HUES48 (cell line): Measurements from ENCODE around the gene LYRM4.

Experiments
- H3K27ac ChIP-seq: one replicate; pipeline ENCODE4 v1.7.0; 2013; ENCODE audit warnings: low read depth, low read length, inconsistent platforms
- H3K27me3 ChIP-seq: 2 replicates; pipeline ENCODE4 v1.6.1; 2013; ENCODE audit warnings: mild to moderate bottlenecking, low read length; ENCODE audit not compliant: control insufficient read depth, insufficient read depth
- H3K36me3 ChIP-seq: 2 replicates; pipeline ENCODE4 v1.6.1; 2013; ENCODE audit warnings: low read length; ENCODE audit not compliant: control insufficient read depth, insufficient read depth
- H3K4me1 ChIP-seq: 2 replicates; pipeline ENCODE4 v1.6.1; 2013; ENCODE audit warnings: mild to moderate bottlenecking, low read length; ENCODE audit not compliant: control insufficient read depth, insufficient read depth
- H3K4me3 ChIP-seq: 2 replicates; pipeline ENCODE4 v1.5.1; 2013; ENCODE audit warnings: mild to moderate bottlenecking, low read depth, low read length
- H3K9ac ChIP-seq: 2 replicates; pipeline ENCODE4 v1.6.1; 2013; ENCODE audit warnings: mild to moderate bottlenecking, low read depth, low read length, moderate library complexity
- H3K9me3 ChIP-seq: 2 replicates; pipeline ENCODE4 v1.6.1; 2013; ENCODE audit warnings: low read length; ENCODE audit not compliant: control insufficient read depth, insufficient read depth

Gene LYRM4

DNA sequence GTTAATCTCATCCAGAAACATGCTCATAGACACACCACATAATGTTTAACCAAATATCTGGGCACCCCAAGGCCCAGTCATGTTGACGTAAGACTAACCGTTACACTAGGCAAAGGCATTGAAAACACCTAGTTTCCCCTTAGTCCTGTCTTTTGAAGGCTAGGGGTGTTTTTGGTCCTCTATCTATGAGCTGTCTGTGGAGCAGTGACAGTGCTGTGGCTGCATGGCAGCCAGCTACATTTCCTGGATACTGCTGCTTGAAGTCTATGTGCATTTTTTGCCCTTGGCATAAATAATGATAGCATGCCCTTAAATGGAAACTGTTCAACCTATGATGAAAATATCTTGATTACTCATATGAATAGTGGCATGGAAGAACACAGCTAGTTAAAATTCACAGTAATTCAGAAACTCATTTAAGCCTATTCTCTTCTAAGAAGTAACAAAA is 19.2 kb upstream of the LYRM4 start:
- no peaks in the 10 kb centered on the region for H3K27me3 ChIP-seq
- H3K9ac ChIP-seq = no peak overlapping the region
- no peak overlapping the region for H3K4me3 ChIP-seq
- peaks cover 37% of the 10 kb centered on the region for H3K4me1 ChIP-seq
- no peaks in the 10 kb centered on the region for H3K36me3 ChIP-seq
- no peaks in the 10 kb centered on the region for H3K9me3 ChIP-seq
- H3K27ac ChIP-seq = no peak overlapping the region

DNA sequence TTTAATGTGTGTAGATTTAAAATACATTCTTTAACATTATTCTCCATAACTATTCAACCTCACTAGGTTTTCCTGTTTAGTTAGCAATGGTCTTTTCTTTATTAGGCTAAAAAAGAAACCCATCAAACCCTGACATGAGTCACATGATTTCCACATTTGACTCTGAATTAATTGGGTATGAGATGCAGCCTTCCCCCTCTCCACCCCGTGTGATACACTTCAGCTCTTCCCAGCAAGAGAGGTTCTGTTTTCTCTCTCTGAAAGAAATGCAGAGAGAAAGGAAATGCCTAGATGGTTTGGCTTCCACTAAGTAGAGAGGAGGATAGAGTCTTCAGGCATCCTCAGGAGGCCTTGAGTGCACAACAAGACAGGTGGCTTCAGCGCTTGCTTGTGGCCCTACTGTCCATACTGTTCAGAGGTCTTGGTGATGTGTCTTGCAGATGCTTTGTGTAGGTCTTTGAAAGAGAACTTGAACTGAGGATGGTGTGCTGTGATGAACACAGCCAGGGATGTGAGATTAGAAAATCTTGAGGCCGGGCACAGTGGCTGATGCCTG is 17.9 kb upstream of the LYRM4 start:
- Histone ChIP-seq H3K4me3 (no peak overlapping the region), H3K27ac (no peak overlapping the region)

DNA sequence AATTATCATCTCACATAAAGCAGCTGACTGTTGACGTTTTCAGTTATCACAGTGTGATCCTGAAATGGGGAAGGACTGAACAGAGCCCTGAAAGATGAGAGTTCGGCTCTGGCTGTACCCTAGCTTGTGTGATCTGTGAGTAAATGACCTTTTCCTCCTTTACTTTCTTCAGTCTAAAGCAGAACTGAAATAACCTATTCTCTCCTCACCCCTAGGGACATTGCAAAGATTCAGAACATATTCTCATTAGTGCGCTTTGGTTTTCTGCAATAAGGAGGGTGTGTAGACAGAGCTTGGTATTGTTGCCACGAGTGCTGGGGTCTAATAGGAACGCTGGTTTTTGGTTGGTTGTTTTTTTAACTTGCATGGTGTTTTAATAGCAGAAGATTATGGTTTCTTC is 17.3 kb upstream of the LYRM4 start:
- no peak overlapping the region for H3K9ac ChIP-seq
- no peaks in the 10 kb centered on the region for H3K9me3 ChIP-seq
- H3K27ac ChIP-seq = no peak overlapping the region
- peaks cover 32% of the 10 kb centered on the region for H3K4me1 ChIP-seq
- no peaks in the 10 kb centered on the region for H3K36me3 ChIP-seq
- H3K4me3 ChIP-seq = no peak overlapping the region
- H3K27me3 ChIP-seq = no peaks in the 10 kb centered on the region

More for the DNA sequence above, 17.9 kb upstream of the LYRM4 start:
- H3K36me3 ChIP-seq = no peaks in the 10 kb centered on the region
- H3K27me3 ChIP-seq = no peaks in the 10 kb centered on the region
- H3K9ac ChIP-seq = no peak overlapping the region
- no peaks in the 10 kb centered on the region for H3K9me3 ChIP-seq
- peaks cover 33% of the 10 kb centered on the region for H3K4me1 ChIP-seq

DNA sequence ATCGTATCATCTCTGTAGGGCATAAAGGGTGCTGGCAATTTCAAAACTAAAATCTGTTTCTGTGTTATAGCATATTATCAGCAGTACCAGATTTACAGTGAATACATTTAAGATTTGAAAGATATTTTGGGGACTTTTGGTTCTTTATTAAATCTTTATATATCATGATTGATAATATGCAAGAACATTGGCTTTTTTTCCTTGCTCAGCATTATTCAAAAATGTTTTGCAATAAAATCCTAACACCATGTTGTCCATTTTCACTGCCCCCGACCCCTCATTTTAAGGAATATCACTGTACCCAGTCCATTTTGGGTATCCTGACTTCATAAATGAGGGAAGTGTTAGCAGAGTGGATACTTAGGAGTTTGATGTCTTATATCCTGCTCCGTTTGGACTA is 16.8 kb upstream of the LYRM4 start:
- no peak overlapping the region for H3K9ac ChIP-seq
- no peak overlapping the region for H3K4me3 ChIP-seq
- H3K4me1 ChIP-seq = peaks cover 32% of the 10 kb centered on the region
- no peaks in the 10 kb centered on the region for H3K27me3 ChIP-seq
- H3K9me3 ChIP-seq = no peaks in the 10 kb centered on the region
- no peaks in the 10 kb centered on the region for H3K36me3 ChIP-seq
- H3K27ac ChIP-seq = no peak overlapping the region

DNA sequence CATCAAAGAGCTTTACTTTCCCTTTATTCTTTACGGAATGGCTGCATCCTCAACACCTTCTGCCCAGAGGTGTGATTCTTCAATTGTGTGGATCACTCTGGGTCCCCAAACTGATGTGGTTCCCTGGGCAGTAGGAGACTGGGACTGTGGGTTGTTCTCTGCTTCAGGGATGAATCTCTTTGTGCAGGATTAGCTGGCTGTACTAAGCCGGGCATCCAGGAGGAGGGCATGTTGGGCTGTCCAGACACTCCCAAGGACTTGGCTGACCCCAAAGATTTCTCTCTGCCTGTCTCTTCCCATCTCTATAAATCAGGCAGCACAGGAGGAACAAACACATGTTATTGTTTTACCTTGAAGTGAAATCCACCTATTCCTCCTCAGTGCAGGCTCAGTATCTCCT is 15.8 kb upstream of the LYRM4 start:
- H3K27ac ChIP-seq = peak overlapping the region; percentile 45
- peaks cover 23% of the 10 kb centered on the region for H3K4me1 ChIP-seq
- H3K9me3 ChIP-seq = no peaks in the 10 kb centered on the region
- no peaks in the 10 kb centered on the region for H3K36me3 ChIP-seq
- no peak overlapping the region for H3K4me3 ChIP-seq
- no peaks in the 10 kb centered on the region for H3K27me3 ChIP-seq
- no peak overlapping the region for H3K9ac ChIP-seq

DNA sequence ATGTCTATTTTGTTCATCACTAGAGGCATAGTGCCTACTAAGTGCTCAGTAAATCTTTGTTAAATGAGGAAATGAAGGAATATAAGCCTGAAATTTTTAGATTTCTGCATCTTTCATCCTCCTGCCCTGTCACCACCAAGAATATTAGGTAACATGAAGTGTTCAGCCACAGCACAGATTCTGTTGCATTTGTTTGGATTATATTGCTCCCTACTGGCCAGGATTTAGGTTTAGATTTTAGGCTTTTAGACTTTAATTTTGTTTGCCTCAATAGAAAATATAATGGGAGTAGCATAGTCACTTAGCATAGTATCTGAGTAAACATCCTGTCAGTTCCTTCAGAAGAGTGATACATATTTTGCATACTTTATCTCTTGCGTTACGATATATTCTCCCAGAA is 14.7 kb upstream of the LYRM4 start:
- H3K27ac ChIP-seq = no peak overlapping the region
- H3K9me3 ChIP-seq = no peaks in the 10 kb centered on the region
- H3K36me3 ChIP-seq = no peaks in the 10 kb centered on the region
- peaks cover 23% of the 10 kb centered on the region for H3K4me1 ChIP-seq
- H3K27me3 ChIP-seq = no peaks in the 10 kb centered on the region
- H3K9ac ChIP-seq = no peak overlapping the region
- H3K4me3 ChIP-seq = no peak overlapping the region

DNA sequence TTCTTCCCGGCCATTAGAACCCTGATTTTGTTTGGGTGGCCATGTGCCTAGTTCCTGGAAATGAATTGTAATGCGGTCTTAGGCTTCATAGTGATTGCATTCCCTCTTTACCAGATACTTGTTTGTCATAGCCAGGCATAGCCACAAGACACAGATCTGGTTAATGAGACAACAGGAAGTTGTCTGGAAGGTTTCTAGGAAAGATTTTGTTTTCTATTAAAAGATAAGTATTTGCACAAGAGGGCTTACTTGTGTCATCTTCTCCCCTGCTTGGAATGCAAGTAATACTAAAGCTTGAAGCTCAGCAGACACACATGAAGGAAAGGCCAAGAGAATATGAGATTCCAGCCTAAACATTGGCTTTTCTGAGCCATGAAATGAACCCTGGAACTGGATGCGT is 13.5 kb upstream of the LYRM4 start:
- no peaks in the 10 kb centered on the region for H3K9me3 ChIP-seq
- no peak overlapping the region for H3K4me3 ChIP-seq
- H3K9ac ChIP-seq = no peak overlapping the region
- H3K36me3 ChIP-seq = no peaks in the 10 kb centered on the region
- H3K4me1 ChIP-seq = peaks cover 23% of the 10 kb centered on the region
- H3K27me3 ChIP-seq = no peaks in the 10 kb centered on the region
- H3K27ac ChIP-seq = no peak overlapping the region

DNA sequence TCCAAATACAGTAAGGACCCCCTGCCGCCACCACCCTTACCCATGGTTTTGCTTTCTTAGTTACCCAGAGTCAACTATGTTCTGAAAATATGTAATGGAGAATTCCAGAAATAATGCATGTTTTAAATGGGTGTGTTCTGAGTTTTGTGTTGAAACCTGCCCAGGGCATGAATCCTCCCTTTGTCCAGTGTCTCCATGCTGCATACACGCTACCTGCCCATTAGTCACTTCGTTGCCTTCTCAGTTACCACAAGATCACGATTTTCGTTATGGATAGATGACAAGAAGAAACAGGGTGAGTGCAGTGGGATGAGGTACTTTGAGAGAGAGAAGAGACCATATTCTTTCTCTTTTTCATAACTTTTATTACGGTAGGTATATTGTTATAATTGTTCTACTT is 11.2 kb upstream of the LYRM4 start:
- Histone ChIP-seq H3K9ac (no peak overlapping the region), H3K36me3 (no peaks in the 10 kb centered on the region), H3K27ac (no peak overlapping the region), H3K4me1 (0 out of 2 replicates have a peak, but pooled peaks cover 8% of the 10 kb centered on the region), H3K9me3 (no peaks in the 10 kb centered on the region), H3K4me3 (no peak overlapping the region), H3K27me3 (no peaks in the 10 kb centered on the region)

DNA sequence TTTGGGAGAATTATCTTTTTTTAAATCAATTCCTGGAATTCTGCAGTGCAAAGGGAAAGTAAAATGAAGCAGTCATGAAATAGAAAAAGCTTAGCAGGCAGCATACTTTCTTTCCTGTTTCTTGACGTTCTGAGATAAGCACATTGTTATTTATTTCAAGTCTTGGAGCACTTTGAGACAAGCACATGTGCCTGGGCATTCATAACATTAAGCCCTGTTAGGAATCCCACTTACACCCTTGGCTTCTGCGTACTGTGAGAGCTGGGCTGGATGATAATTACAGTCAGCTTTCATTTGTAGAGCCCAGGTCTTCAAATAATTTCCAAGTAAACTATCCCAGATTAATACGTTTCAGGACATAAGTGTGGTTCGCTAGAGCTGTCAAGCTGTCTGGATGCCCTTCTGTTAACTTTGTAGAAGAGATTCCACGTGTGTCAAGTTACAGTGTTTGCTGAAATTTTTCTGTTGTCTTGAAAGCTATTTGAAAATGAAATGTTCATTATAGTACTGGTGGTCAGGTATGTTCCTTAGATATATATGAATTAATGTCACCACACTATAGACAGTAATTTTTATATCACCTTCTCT is 9.4 kb upstream of the LYRM4 start:
- Histone ChIP-seq H3K9ac (no peak overlapping the region), H3K9me3 (no peaks in the 10 kb centered on the region), H3K27ac (no peak overlapping the region), H3K4me1 (no peaks in the 10 kb centered on the region), H3K36me3 (no peaks in the 10 kb centered on the region), H3K27me3 (no peaks in the 10 kb centered on the region), H3K4me3 (no peak overlapping the region)

DNA sequence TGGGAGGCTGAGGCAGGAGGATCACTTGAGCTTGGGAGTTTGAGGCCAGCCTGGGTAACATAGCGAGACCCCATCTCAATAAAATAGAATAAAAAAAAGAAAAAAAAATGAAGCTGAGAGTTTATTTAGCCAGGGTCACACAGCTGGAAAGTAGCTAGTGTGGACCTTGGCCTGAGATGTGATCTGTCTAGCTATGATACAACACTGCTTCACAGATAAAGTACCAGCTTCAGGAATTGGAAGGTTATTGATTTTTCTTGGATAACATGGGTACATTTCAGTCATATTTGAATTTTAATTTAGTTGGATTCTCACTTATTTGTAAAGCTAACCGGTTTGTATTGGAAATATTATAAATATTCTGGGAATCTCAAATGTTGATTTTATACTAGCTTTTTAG is 5.7 kb upstream of the LYRM4 start:
- Histone ChIP-seq H3K4me3 (no peak overlapping the region), H3K36me3 (no peaks in the 10 kb centered on the region), H3K9ac (no peak overlapping the region), H3K27ac (no peak overlapping the region), H3K9me3 (no peaks in the 10 kb centered on the region), H3K27me3 (no peaks in the 10 kb centered on the region), H3K4me1 (no peaks in the 10 kb centered on the region)

DNA sequence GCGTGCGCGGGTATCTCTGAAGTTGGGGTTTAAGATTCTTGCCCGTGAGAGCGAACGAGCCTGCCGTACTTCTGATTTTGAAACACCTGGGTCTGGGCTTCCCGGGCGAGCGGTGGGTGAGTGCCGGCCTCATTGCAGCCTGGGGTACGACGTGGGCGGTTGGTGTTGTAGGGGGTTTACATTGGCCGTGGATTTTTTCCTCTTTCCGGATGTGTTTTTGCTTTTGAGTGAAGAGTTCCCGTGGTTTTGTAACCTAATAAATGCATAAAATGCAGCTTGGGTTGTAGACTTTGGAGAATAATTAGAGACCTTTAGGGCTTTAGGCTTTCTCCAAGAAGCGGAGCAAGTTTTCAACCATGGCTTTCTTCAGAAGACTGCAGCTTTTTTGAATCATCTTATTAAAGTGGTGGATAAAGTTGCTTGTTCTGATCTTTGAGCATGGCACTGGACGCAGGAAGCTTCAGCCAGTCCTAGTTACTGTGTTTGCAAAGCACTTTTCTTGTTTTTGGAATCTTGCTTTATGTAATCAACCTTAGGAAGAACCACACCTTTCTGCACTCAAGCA is 877 bp upstream of the LYRM4 start:
- H3K27ac ChIP-seq = peak overlapping the region; percentile 99
- H3K27me3 ChIP-seq = no peaks in the 10 kb centered on the region
- H3K9ac ChIP-seq = peak overlapping the region; percentile 100
- H3K36me3 ChIP-seq = peaks cover 13% of the 10 kb centered on the region
- no peaks in the 10 kb centered on the region for H3K9me3 ChIP-seq
- H3K4me1 ChIP-seq = peaks cover 3% of the 10 kb centered on the region; the same call in 1 of the 2 replicates
- peak overlapping the region; percentile 95 for H3K4me3 ChIP-seq
